ENCODE data around the gene RAB35.

RAB35 gene

GRCh38 chr12:120144215-120144614 lies 27.7 kb upstream of the RAB35 start:
- no peak for TF ChIP-seq CTCF (IDR thresholded peaks at IDR 0.05; ENCODE audit: extremely low read depth, insufficient read depth, missing control alignments)
- no peak for DNase-seq (ENCODE audit: low spot score)
- in situ Hi-C loops (cut with MboI; ENCODE audit: low pct_unique_long_range_greater_than_20kb, low sequenced_read_pairs, unreplicated experiment), result no loop called here

GRCh38 chr12:120142231-120142877 lies 25.8 kb upstream of the RAB35 start:
- no peak for TF ChIP-seq CTCF (IDR thresholded peaks at IDR 0.05; ENCODE audit: extremely low read depth, insufficient read depth, missing control alignments)
- in situ Hi-C loops (cut with MboI; ENCODE audit: low pct_unique_long_range_greater_than_20kb, low sequenced_read_pairs, unreplicated experiment), result no loop called here
- DNase-seq (ENCODE audit: low spot score), result no peak

- no peak for DNase-seq (ENCODE audit: low spot score)
- no peak for TF ChIP-seq CTCF (IDR thresholded peaks at IDR 0.05; ENCODE audit: extremely low read depth, insufficient read depth, missing control alignments)
- in situ Hi-C loops (cut with MboI; ENCODE audit: low pct_unique_long_range_greater_than_20kb, low sequenced_read_pairs, unreplicated experiment), result no loop called here
These were observed 24.8 kb upstream of the RAB35 start for GRCh38 chr12:120141336-120141735.

GRCh38 chr12:120140603-120141002 lies 24.1 kb upstream of the RAB35 start:
- in situ Hi-C loops (cut with MboI; ENCODE audit: low pct_unique_long_range_greater_than_20kb, low sequenced_read_pairs, unreplicated experiment), result no loop called here
- no peak for TF ChIP-seq CTCF (IDR thresholded peaks at IDR 0.05; ENCODE audit: extremely low read depth, insufficient read depth, missing control alignments)
- DNase-seq (ENCODE audit: low spot score), result no peak

- in situ Hi-C loops (cut with MboI; ENCODE audit: low pct_unique_long_range_greater_than_20kb, low sequenced_read_pairs, unreplicated experiment), result no loop called here
- no peak for TF ChIP-seq CTCF (IDR thresholded peaks at IDR 0.05; ENCODE audit: extremely low read depth, insufficient read depth, missing control alignments)
- no peak for DNase-seq (ENCODE audit: low spot score)
These were observed 23.4 kb upstream of the RAB35 start for GRCh38 chr12:120139958-120140357.

- no peak for TF ChIP-seq CTCF (IDR thresholded peaks at IDR 0.05; ENCODE audit: extremely low read depth, insufficient read depth, missing control alignments)
- in situ Hi-C loops (cut with MboI; ENCODE audit: low pct_unique_long_range_greater_than_20kb, low sequenced_read_pairs, unreplicated experiment), result no loop called here
- DNase-seq (ENCODE audit: low spot score), result no peak
These were observed 21.8 kb upstream of the RAB35 start for GRCh38 chr12:120138366-120138765.

Data from GM13977 (cell line).